Endothelial cell of umbilical vein (primary cell): ENCODE results near the gene HPX. TPM values are rescaled to one million over a fixed set of nuclear protein-coding genes. Genes with fewer than 3 reads are reported as not detected.

Experiments used
- BruUV-seq: library from RNA; stranded (reverse); fragments of 400-500 nt; replicated peaks from 2 replicates; lab custom pipeline; 2021; lab: Mats Ljungman, UMichigan
- CTCF ChIA-PET: fragments of 300-600, 350-600 bp; sonication (Branson Sonifier 250); formaldehyde crosslinking; loops from one replicate; lab custom pipeline; 2021; ENCODE audit warnings: antibody characterized with exemption, inconsistent platforms; lab: Charles Lee
- POLR2A ChIA-PET: fragments of 300-600, 350-600 bp; sonication (Branson Sonifier 250); formaldehyde crosslinking; loops from one replicate; lab custom pipeline; 2021; ENCODE audit warnings: antibody characterized with exemption, inconsistent platforms; lab: Charles Lee
- DNase-seq: peaks from one replicate; pipeline ENCODE4 v3.0.0-alpha.2; 2011; ENCODE audit warnings: low read depth, low spot score
- FAIRE-seq: peaks from 2 replicates; lab custom pipeline; 2011; peaks lifted over from hg19 to GRCh38; lab: Jason Lieb, UNC
- H2AFZ ChIP-seq: 2 replicates; pipeline ENCODE4 v1.6.0; 2012; ENCODE audit warnings: low read depth, low read length, control low read depth, inconsistent platforms
- H3K27ac ChIP-seq: 2 replicates; pipeline ENCODE4 v1.5.1; 2011; ENCODE audit warnings: low read depth, mild to moderate bottlenecking, control low read depth, low read length, moderate library complexity; ENCODE audit not compliant: insufficient read depth
- H3K27me3 ChIP-seq, 2 experiments: 2 replicates each; pipeline versions ENCODE4 v1.6.0 to v1.6.1; 2011; ENCODE audit warnings: low read length in 2 of 2, mixed read lengths in 1 of 2; ENCODE audit not compliant: control insufficient read depth in 2 of 2, insufficient read depth in 2 of 2
- H3K36me3 ChIP-seq, 2 experiments: 2 replicates in 1 of 2; 3 replicates in 1 of 2; pipeline ENCODE4 v1.5.1; 2011; ENCODE audit warnings: low read length in 2 of 2, mild to moderate bottlenecking in 1 of 2, moderate library complexity in 1 of 2; ENCODE audit not compliant: control insufficient read depth in 2 of 2, insufficient read depth in 2 of 2; ENCODE audit errors: extremely low read depth in 1 of 2
- H3K4me1 ChIP-seq: 3 replicates; pipeline ENCODE4 v1.5.1; 2011; ENCODE audit warnings: mild to moderate bottlenecking, low read length; ENCODE audit not compliant: control insufficient read depth, insufficient read depth; ENCODE audit errors: extremely low read depth
- H3K4me2 ChIP-seq: 2 replicates; pipeline ENCODE4 v1.6.1; 2011; ENCODE audit warnings: low read length, control low read depth, mixed read lengths; ENCODE audit not compliant: insufficient read depth
- H3K4me3 ChIP-seq, 3 experiments: fragments of 200-600 bp in 1 of 3; sonication (generic), shearing (Covaris generic) in 1 of 3; replicated peaks in 1 of 3; 2 replicates each; pipeline ENCODE4 v1.5.1; 2011 to 2016; ENCODE audit warnings: control low read depth in 3 of 3, low read length in 3 of 3, mild to moderate bottlenecking in 2 of 3, inconsistent platforms in 1 of 3, low read depth in 1 of 3, moderate library complexity in 1 of 3; ENCODE audit not compliant: insufficient read depth in 1 of 3
- H3K79me2 ChIP-seq: 2 replicates; pipeline ENCODE4 v1.6.0; 2012; ENCODE audit warnings: low read length, inconsistent platforms; ENCODE audit not compliant: control insufficient read depth, insufficient read depth
- H3K9ac ChIP-seq: replicated peaks from 2 replicates; pipeline ENCODE3; 2011; ENCODE audit warnings: low read length, control low read depth; ENCODE audit not compliant: insufficient read depth; ENCODE audit errors: extremely low read depth
- H3K9me1 ChIP-seq: replicated peaks from 3 replicates; pipeline ENCODE4 v1.6.0; 2011; ENCODE audit warnings: mild to moderate bottlenecking, low read length; ENCODE audit not compliant: control insufficient read depth, insufficient read depth; ENCODE audit errors: extremely low read depth
- H3K9me3 ChIP-seq: replicated peaks from 2 replicates; pipeline ENCODE4 v1.5.1; 2012; ENCODE audit warnings: low read length, inconsistent platforms; ENCODE audit not compliant: control insufficient read depth, insufficient read depth
- H4K20me1 ChIP-seq: replicated peaks from 2 replicates; pipeline ENCODE3; 2011; ENCODE audit warnings: mild to moderate bottlenecking, low read length; ENCODE audit not compliant: control insufficient read depth, insufficient read depth; ENCODE audit errors: extremely low read depth
- EZH2 ChIP-seq: IDR thresholded peaks from 2 replicates; pipeline ENCODE4 v1.6.1; 2012; ENCODE audit warnings: borderline replicate concordance, low read depth, mild to moderate bottlenecking, moderate library complexity, low read length, inconsistent platforms; ENCODE audit not compliant: severe bottlenecking
- FOS ChIP-seq: IDR thresholded peaks from 2 replicates; pipeline ENCODE4 v1.6.1; 2011; ENCODE audit warnings: mild to moderate bottlenecking, low read length, moderate library complexity, borderline replicate concordance; ENCODE audit not compliant: insufficient read depth
- GATA2 ChIP-seq: IDR thresholded peaks from 2 replicates; pipeline ENCODE4 v1.7.0; 2011; ENCODE audit warnings: low read depth, mild to moderate bottlenecking, moderate library complexity, mixed read lengths, low read length; ENCODE audit not compliant: insufficient read length, insufficient read depth
- JUN ChIP-seq: IDR thresholded peaks from 2 replicates; pipeline ENCODE4 v1.6.1; 2011; ENCODE audit warnings: borderline replicate concordance, low read depth; ENCODE audit not compliant: insufficient read length, insufficient read depth
- MYC ChIP-seq: IDR thresholded peaks from one replicate; pipeline ENCODE4 v1.6.1; 2011; ENCODE audit warnings: mild to moderate bottlenecking, low read depth, low read length
- POLR2A ChIP-seq: IDR thresholded peaks from 2 replicates; pipeline ENCODE4 v1.6.1; 2012; ENCODE audit warnings: low read depth, mild to moderate bottlenecking, control low read depth, low read length
- POLR2AphosphoS5 ChIP-seq: IDR thresholded peaks from 2 replicates; pipeline ENCODE4 v1.6.1; 2012; ENCODE audit warnings: low read depth, mild to moderate bottlenecking, control low read depth, low read length, moderate library complexity; ENCODE audit not compliant: insufficient read depth
- dilution Hi-C: fragments of 300-500 bp; cut with MboI; formaldehyde crosslinking; loops from one replicate; pipeline ENCODE4 v1.15.0; 2019; ENCODE audit warnings: low sequenced_read_pairs; ENCODE audit not compliant: extremely low pct_ligation_motif_present
- intact Hi-C: fragments of 100-400 bp; cut with micrococcal nuclease; formaldehyde crosslinking; loops from one replicate; pipeline ENCODE4 v1.10.0; 2022
- polyA plus RNA-seq, 4 experiments: library from polyadenylated mRNA; depleted of rRNA in 3 of 4; stranded (reverse) in 3 of 4; unstranded in 1 of 4; fragments of >200 nt; gene quantifications; 2 replicates each; pipeline versions ENCODE4 v1.2.1 to v1.2.3, GENCODE V29; 2011 to 2012; ENCODE audit warnings: missing spikeins in 1 of 4
- total RNA-seq: library from RNA; stranded (reverse); gene quantifications from 2 replicates; pipeline ENCODE4 v1.2.3, GENCODE V29; 2021
- TF ChIP-seq, protein P1 (sequence below), 2 donors: IDR thresholded peaks; 1 replicate in 1 of 2; 2 replicates in 1 of 2; pipeline ENCODE4 v1.5.1; 2011; ENCODE audit warnings: low read length in 2 of 2, mild to moderate bottlenecking in 2 of 2, moderate library complexity in 2 of 2, control low read depth in 1 of 2, inconsistent platforms in 1 of 2, low read depth in 1 of 2; ENCODE audit not compliant: insufficient read depth in 1 of 2; ENCODE audit errors: extremely low read depth in 1 of 2
- TF ChIP-seq, protein P2 (sequence below): IDR thresholded peaks from 2 replicates; pipeline ENCODE4 v1.6.1; 2011; ENCODE audit not compliant: insufficient read depth, insufficient read length

HPX gene
- total and polyA plus RNA-seq, 2 donors (not counting 3 experiments of a cell fraction or from before 2014, with no cell fraction given): 1.3 to 1.5 TPM

DNA sequence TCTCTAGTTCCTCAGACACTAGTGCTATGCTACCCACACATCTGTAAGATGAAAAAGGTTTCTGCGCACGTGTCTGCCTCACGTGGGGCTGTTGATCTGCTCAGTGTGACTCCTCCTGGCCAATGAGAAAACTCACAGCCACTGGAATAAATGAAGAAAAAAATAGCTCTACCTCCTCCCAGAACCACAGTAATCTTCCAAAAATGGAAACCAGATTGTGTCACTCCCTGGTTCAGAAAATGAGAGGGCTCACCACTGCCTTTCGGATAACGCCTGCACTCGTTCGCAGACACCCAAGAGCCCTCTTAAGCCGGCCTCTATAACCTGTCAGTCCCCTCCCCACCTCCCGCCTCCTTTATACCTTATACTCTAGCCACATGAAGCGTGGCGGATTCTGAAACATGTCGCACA lies 27.0 kb downstream of the HPX start:
- CTCF ChIA-PET: interaction anchor here (0.8 to 1.3 kb wide), 3 partner anchors 11 to 35 kb away, joined by 3 to 8 read pairs (median 4); no protein-coding TSS in a partner anchor
- DNase-seq: no peak
- no peak overlapping the region for H3K9ac ChIP-seq
- intact Hi-C loops: no loop called here
- no peak overlapping the region for H3K4me2 ChIP-seq
- H3K79me2 ChIP-seq: no peaks in the 10 kb centered on the region
- FAIRE-seq: no peak
- no peak overlapping the region for H2AFZ ChIP-seq
- peaks cover 4% of the 10 kb centered on the region for H3K4me1 ChIP-seq
- TF ChIP-seq POLR2AphosphoS5 (no peak), EZH2 (no peak), MYC (no peak), POLR2A (no peak), FOS (no peak), GATA2 (no peak), JUN (no peak)
- TF ChIP-seq, protein P1, sequence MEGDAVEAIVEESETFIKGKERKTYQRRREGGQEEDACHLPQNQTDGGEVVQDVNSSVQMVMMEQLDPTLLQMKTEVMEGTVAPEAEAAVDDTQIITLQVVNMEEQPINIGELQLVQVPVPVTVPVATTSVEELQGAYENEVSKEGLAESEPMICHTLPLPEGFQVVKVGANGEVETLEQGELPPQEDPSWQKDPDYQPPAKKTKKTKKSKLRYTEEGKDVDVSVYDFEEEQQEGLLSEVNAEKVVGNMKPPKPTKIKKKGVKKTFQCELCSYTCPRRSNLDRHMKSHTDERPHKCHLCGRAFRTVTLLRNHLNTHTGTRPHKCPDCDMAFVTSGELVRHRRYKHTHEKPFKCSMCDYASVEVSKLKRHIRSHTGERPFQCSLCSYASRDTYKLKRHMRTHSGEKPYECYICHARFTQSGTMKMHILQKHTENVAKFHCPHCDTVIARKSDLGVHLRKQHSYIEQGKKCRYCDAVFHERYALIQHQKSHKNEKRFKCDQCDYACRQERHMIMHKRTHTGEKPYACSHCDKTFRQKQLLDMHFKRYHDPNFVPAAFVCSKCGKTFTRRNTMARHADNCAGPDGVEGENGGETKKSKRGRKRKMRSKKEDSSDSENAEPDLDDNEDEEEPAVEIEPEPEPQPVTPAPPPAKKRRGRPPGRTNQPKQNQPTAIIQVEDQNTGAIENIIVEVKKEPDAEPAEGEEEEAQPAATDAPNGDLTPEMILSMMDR (IDR thresholded peaks at IDR 0.05; ENCODE audit: extremely low read depth in 1 of 2, insufficient read depth in 1 of 2, low read depth in 1 of 2, low read length in 2 of 2): no peak
- TF ChIP-seq, protein P2, sequence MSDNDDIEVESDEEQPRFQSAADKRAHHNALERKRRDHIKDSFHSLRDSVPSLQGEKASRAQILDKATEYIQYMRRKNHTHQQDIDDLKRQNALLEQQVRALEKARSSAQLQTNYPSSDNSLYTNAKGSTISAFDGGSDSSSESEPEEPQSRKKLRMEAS: no peak
- no peak overlapping the region for H3K4me3 ChIP-seq
- POLR2A ChIA-PET: no interaction called here
- peaks cover 0 to 10% of the 10 kb centered on the region in 2 experiments for H3K36me3 ChIP-seq
- H3K9me1 ChIP-seq: no peaks in the 10 kb centered on the region
- H3K27ac ChIP-seq: no peak overlapping the region
- no peaks in the 10 kb centered on the region for H4K20me1 ChIP-seq
- no peaks in the 10 kb centered on the region for H3K27me3 ChIP-seq
- no TSS peak for BruUV-seq
- dilution Hi-C loops: no loop called here
- H3K9me3 ChIP-seq: no peaks in the 10 kb centered on the region
